Activated CD8-positive, alpha-beta T cell treated with anti-CD3 and anti-CD28 coated beads for 36 hours (primary cell): ENCODE measurements around the gene TUBGCP5. TPM values are rescaled to one million over a fixed set of nuclear protein-coding genes. Genes with fewer than 3 reads are reported as not detected.
"Not testable (repeated sequence)": the region's sequence is repeated elsewhere in the genome, so short reads cannot be mapped to it uniquely, and the experiment has no call there.

ENCODE experiments used
- ATAC-seq: fragments of 200-7000 bp; cut with Tn5 transposase; one replicate; pipeline ENCODE4 v1.10.0; 2021; ENCODE audit warnings: mild to moderate bottlenecking, moderate library complexity
- CTCF ChIA-PET: fragments of 350-600 bp; sonication (Branson Sonifier 250); formaldehyde crosslinking; loops from one replicate; lab custom pipeline; 2021; ENCODE audit warnings: antibody characterized with exemption; lab: Charles Lee
- POLR2A ChIA-PET: fragments of 350-600 bp; sonication (Branson Sonifier 250); formaldehyde crosslinking; loops from one replicate; lab custom pipeline; 2021; ENCODE audit warnings: antibody characterized with exemption; lab: Charles Lee
- DNase-seq: peaks from one replicate; pipeline ENCODE4 v3.0.0-alpha.2; 2020
- H3K27ac Mint-ChIP-seq: one replicate; pipeline ENCODE4 v1.8.0; 2021; ENCODE audit warnings: mild to moderate bottlenecking, mixed read lengths
- H3K27me3 Mint-ChIP-seq: one replicate; pipeline ENCODE4 v1.8.0; 2021; ENCODE audit warnings: mixed read lengths
- H3K36me3 Mint-ChIP-seq: one replicate; pipeline ENCODE4 v1.8.0; 2021; ENCODE audit warnings: low read depth, mixed read lengths
- H3K4me1 Mint-ChIP-seq: one replicate; pipeline ENCODE4 v1.8.0; 2021; ENCODE audit warnings: low read depth, mixed read lengths
- H3K4me3 Mint-ChIP-seq: one replicate; pipeline ENCODE4 v1.8.0; 2021; ENCODE audit warnings: mild to moderate bottlenecking, moderate library complexity, mixed read lengths
- H3K9me3 Mint-ChIP-seq: one replicate; pipeline ENCODE4 v1.8.0; 2021; ENCODE audit warnings: mixed read lengths
- CTCF ChIP-seq: fragments of 200-600 bp; IDR thresholded peaks from one replicate; pipeline ENCODE4 v1.8.0; 2022; ENCODE audit warnings: antibody characterized with exemption, mild to moderate bottlenecking
- intact Hi-C: fragments of 100-400 bp; cut with micrococcal nuclease; formaldehyde crosslinking; loops from one replicate; pipeline ENCODE4 v1.10.0; 2022
- total RNA-seq, 2 experiments: library from RNA; stranded (reverse); gene quantifications; one replicate each; pipeline ENCODE4 v1.2.3, GENCODE V29; 2021

Gene TUBGCP5
- 10 to 100 TPM; 19.2 to 22.0 TPM for total RNA-seq

DNA sequence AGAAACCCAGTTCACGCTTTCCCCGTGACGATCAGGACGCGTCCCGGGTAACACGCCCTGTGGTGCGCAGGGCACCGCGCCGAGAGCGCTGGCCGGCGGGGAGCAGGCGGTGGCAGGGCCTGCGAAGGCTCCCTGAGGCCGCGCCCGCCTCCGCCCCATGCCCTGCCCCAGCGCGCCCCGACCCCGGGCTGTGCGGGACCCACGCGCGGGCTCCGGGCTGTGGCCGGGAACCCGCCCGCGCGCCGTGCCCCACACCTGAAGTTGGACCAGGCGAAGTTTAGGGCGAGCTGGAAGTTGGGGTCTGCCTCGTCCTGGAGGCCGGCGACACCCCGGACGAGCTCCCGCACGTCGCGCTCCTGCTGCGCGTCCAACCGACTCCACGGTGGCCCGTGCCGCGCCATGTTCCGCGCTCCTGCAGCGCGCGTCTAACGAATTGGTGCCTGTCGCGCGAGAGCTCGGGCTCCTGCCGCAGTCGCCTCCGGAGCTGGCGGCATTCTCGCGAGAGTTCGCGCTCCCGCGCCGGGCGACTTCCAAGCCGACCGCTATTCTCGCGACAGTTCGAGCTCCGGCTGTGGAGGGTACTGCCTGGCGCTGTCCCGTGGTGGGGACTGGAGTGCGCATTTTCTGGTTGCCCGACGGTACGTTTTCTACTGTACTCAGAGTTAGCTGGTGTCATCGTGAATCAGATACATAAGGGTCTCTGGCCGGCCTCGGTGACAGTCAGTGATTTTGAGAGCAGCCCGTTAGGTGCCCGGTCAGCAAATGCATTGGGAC, at the start of gene TUBGCP5:
Gene TUBGCP5, minus strand, starts transcription at position 427 of the 774 bp plus-strand sequence. Its CDS starts 26 bp downstream, at position 401.
- ChIA-PET POLR2A (interaction anchor here (0.6 to 1.2 kb wide), 6 partner anchors 11 to 60 kb away, joined by 3 to 6 read pairs (median 3); partner anchors contain the start of gene CYFIP1), CTCF (interaction anchor here (0.6 to 2.1 kb wide), 6 partner anchors 9 to 60 kb away, joined by 3 to 8 read pairs (median 3); partner anchors contain the start of gene CYFIP1)
- DNase-seq: peak; percentile 98
- H3K27me3 Mint-ChIP-seq: no peaks in the 10 kb centered on the region
- H3K27ac Mint-ChIP-seq: peak within 1 kb of the TSS; percentile 96
- H3K9me3 Mint-ChIP-seq: no peaks in the 10 kb centered on the region
- intact Hi-C loops: loop anchor here (10.0 kb wide), 1 partner anchor 65 kb away; no protein-coding TSS in a partner anchor
- peak; percentile 96 for ATAC-seq
- H3K4me1 Mint-ChIP-seq: peaks cover 24% of the 10 kb centered on the region
- peak within 1 kb of the TSS; percentile 93 for H3K4me3 Mint-ChIP-seq
- TF ChIP-seq CTCF: no peak
- peaks cover 17% of the 10 kb centered on the region for H3K36me3 Mint-ChIP-seq

GRCh38 chr15:23083115-23083514, 43.7 kb upstream of the TUBGCP5 start:
- TF ChIP-seq CTCF: no peak
- Mint-ChIP-seq H3K4me3 (no peak overlapping the region), H3K36me3 (no peaks in the 10 kb centered on the region), H3K9me3 (no peaks in the 10 kb centered on the region), H3K4me1 (no peaks in the 10 kb centered on the region), H3K27me3 (no peaks in the 10 kb centered on the region), H3K27ac (no peak overlapping the region)
- ChIA-PET POLR2A (no interaction called here), CTCF (no interaction called here)
- intact Hi-C loops: no loop called here
- ATAC-seq: no peak
- DNase-seq: no peak

DNA sequence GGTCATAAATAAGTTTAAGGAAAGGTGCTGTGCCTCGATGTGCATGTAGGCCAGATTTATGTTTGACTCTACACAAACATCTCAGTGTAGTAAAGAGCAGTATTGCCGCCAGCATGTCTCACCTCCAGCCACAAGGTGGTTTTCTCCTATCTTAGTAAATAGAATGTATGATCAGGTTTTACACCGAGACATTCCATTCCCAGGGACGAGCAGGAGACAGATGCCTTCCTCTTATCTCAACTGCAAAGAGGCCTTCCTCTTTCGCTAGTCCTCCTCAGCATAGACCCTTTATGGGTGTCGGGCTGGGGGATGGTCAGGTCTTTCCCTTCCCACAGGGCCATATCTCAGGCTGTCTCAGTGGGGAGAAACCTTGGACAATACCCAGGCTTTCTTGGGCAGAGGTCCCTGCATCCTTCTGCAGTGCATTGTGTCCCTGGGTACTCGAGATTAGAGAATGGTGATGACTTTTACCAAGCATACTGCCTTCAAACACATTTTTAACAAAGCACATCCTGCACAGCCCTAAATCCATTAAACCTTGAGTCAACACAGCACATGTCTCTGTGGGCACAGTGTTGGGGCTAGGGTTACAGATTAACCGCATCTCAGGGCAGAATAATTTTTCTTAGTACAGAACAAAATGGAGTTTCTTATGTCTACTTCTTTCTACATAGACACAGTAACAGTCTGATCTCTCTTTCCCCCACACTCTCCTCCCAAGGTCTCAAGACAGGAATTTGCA, 42.8 kb upstream of the TUBGCP5 start:
- H3K27ac Mint-ChIP-seq: not testable (repeated sequence)

GRCh38 chr15:23081271-23081670, 41.9 kb upstream of the TUBGCP5 start:
- Mint-ChIP-seq H3K27ac (no peak overlapping the region), H3K9me3 (no peaks in the 10 kb centered on the region), H3K4me1 (no peaks in the 10 kb centered on the region), H3K4me3 (no peak overlapping the region), H3K36me3 (no peaks in the 10 kb centered on the region), H3K27me3 (no peaks in the 10 kb centered on the region)
- ChIA-PET POLR2A (no interaction called here), CTCF (no interaction called here)
- ATAC-seq (no peak), DNase-seq (no peak)
- intact Hi-C loops: no loop called here
- TF ChIP-seq CTCF: no peak

More for the DNA sequence above, 42.8 kb upstream of the TUBGCP5 start:
- intact Hi-C loops, H3K36me3 Mint-ChIP-seq, H3K27me3 Mint-ChIP-seq, H3K4me3 Mint-ChIP-seq, H3K4me1 Mint-ChIP-seq, POLR2A ChIA-PET, DNase-seq, ATAC-seq, H3K9me3 Mint-ChIP-seq, CTCF ChIA-PET: not testable (repeated sequence)

DNA sequence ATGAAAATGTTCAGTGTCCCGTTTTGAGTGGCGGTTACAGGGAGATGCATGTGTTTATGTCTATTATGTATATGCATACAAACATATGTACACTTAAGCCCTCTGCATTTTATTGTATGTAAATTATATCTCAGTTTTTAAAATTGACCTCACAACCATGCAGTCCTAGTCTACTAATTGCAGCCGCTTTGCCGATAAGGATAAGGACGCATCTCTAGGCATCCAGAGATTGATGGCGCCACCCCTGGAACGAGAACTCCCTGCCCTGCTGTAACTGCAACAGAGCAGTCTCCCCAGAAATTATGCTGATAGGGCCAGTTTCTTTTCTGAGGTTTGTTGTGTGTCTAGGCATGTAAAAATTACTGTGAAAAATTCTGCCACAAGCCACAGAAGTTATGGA, 40.4 kb upstream of the TUBGCP5 start:
- H3K4me1 Mint-ChIP-seq: no peaks in the 10 kb centered on the region
- no peak overlapping the region for H3K4me3 Mint-ChIP-seq
- ChIA-PET POLR2A (no interaction called here), CTCF (no interaction called here)
- no peak overlapping the region for H3K27ac Mint-ChIP-seq
- no peaks in the 10 kb centered on the region for H3K36me3 Mint-ChIP-seq
- H3K9me3 Mint-ChIP-seq: no peaks in the 10 kb centered on the region
- TF ChIP-seq CTCF: no peak
- intact Hi-C loops: no loop called here
- DNase-seq (no peak), ATAC-seq (no peak)
- no peaks in the 10 kb centered on the region for H3K27me3 Mint-ChIP-seq
